Urinary bladder (tissue), 4 donors: Measurements from ENCODE around the gene MBP. TPM values are rescaled to one million over a fixed set of nuclear protein-coding genes. Genes with fewer than 3 reads are reported as not detected.
"Not testable (repeated sequence)": the region's sequence is repeated elsewhere in the genome, so short reads cannot be mapped to it uniquely, and the experiment has no call there.

Experiments
- DNase-seq: peaks from one replicate; pipeline ENCODE4 v3.0.0-alpha.2; 2015; ENCODE audit errors: extremely low spot score
- H3K27ac ChIP-seq: one replicate; pipeline ENCODE4 v1.5.1; 2013; ENCODE audit warnings: low read depth, mild to moderate bottlenecking, moderate library complexity
- H3K36me3 ChIP-seq: one replicate; pipeline ENCODE4 v1.6.1; 2013; ENCODE audit warnings: mild to moderate bottlenecking, moderate library complexity; ENCODE audit not compliant: insufficient read depth
- H3K4me1 ChIP-seq: one replicate; pipeline ENCODE4 v1.6.1; 2013; ENCODE audit warnings: mild to moderate bottlenecking, moderate library complexity; ENCODE audit not compliant: insufficient read depth
- H3K4me3 ChIP-seq: one replicate; pipeline ENCODE4 v1.5.1; 2013; ENCODE audit warnings: low read depth, low read length
- WGBS: extraction: QIAGEN DNeasy Blood & Tissue Kit; methylation state at CpG from one replicate; pipeline ENCODE4 v1.1.7; 2013; 5-methylcytosine and 5-hydroxymethylcytosine counted together
- polyA plus RNA-seq: library from polyadenylated mRNA; stranded (reverse); fragments of 200-250 nt; gene quantifications from one replicate; pipeline ENCODE4 v1.2.3, GENCODE V29; 2013
- total RNA-seq: library from RNA; depleted of rRNA; stranded (reverse); fragments of >200 nt; gene quantifications from one replicate; pipeline ENCODE4 v1.2.3, GENCODE V29; 2014
- donor health status: healthy with polysubstance abuse.
- donor health status: healthy.

MBP gene
- total and polyA plus RNA-seq, 2 donors, result 9.6 to 24.4 TPM

- Histone ChIP-seq H3K4me1 (no peaks in the 10 kb centered on the region), H3K4me3 (no peak overlapping the region), H3K36me3 (no peaks in the 10 kb centered on the region), H3K27ac (no peak overlapping the region)
- no peak for DNase-seq
- 35% methylated on average over 12 of the region's 12 CpGs for WGBS
Observed at GRCh38 chr18:76953583-76954233, 178.9 kb downstream of the MBP start.

GRCh38 chr18:76953156-76953555, 179.4 kb downstream of the MBP start:
- Histone ChIP-seq H3K4me1 (no peaks in the 10 kb centered on the region), H3K36me3 (no peaks in the 10 kb centered on the region), H3K4me3 (no peak overlapping the region), H3K27ac (no peak overlapping the region)
- WGBS, result 39% methylated on average over 6 of the region's 6 CpGs
- DNase-seq, result no peak

GRCh38 chr18:76952747-76953146, 179.8 kb downstream of the MBP start:
- no peak overlapping the region for H3K4me3 ChIP-seq
- DNase-seq, result no peak
- no peaks in the 10 kb centered on the region for H3K4me1 ChIP-seq
- H3K36me3 ChIP-seq, result no peaks in the 10 kb centered on the region
- H3K27ac ChIP-seq, result no peak overlapping the region
- WGBS, result 89% methylated on average over 4 of the region's 4 CpGs

GRCh38 chr18:76951456-76952247, 180.9 kb downstream of the MBP start:
- Histone ChIP-seq H3K36me3 (no peaks in the 10 kb centered on the region), H3K4me1 (no peaks in the 10 kb centered on the region), H3K4me3 (no peak overlapping the region), H3K27ac (no peak overlapping the region)
- DNase-seq, result no peak
- 95% methylated on average over 12 of the region's 12 CpGs for WGBS

- H3K4me3 ChIP-seq, result no peak overlapping the region
- no peak for DNase-seq
- H3K4me1 ChIP-seq, result no peaks in the 10 kb centered on the region
- H3K36me3 ChIP-seq, result peaks cover 1% of the 10 kb centered on the region
- WGBS, result 90% methylated on average over 8 of the region's 8 CpGs
- no peak overlapping the region for H3K27ac ChIP-seq
Observed at GRCh38 chr18:76948345-76948744, 184.2 kb downstream of the MBP start.

- 96% methylated on average over 8 of the region's 8 CpGs for WGBS
- H3K4me3 ChIP-seq, DNase-seq, H3K36me3 ChIP-seq, H3K27ac ChIP-seq, H3K4me1 ChIP-seq: not testable (repeated sequence)
Observed at GRCh38 chr18:76944346-76944745, 188.2 kb downstream of the MBP start.

GRCh38 chr18:76943542-76944339, 188.8 kb downstream of the MBP start:
- Histone ChIP-seq H3K27ac (no peak overlapping the region), H3K36me3 (peaks cover 1% of the 10 kb centered on the region), H3K4me1 (no peaks in the 10 kb centered on the region), H3K4me3 (no peak overlapping the region)
- WGBS, result 54% methylated on average over 6 of the region's 6 CpGs
- DNase-seq, result no peak

- Histone ChIP-seq H3K27ac (no peak overlapping the region), H3K36me3 (peaks cover 1% of the 10 kb centered on the region), H3K4me1 (no peaks in the 10 kb centered on the region), H3K4me3 (no peak overlapping the region)
- 95% methylated on average over 9 of the region's 9 CpGs for WGBS
- no peak for DNase-seq
Observed at GRCh38 chr18:76941284-76941683, 191.3 kb downstream of the MBP start.

- 96% methylated on average over 12 of the region's 12 CpGs for WGBS
- no peaks in the 10 kb centered on the region for H3K36me3 ChIP-seq
Observed at GRCh38 chr18:76938619-76939018, 194.0 kb downstream of the MBP start.

GRCh38 chr18:76937597-76937996, 195.0 kb downstream of the MBP start:
- DNase-seq, result no peak
- Histone ChIP-seq H3K4me1 (no peaks in the 10 kb centered on the region), H3K4me3 (no peak overlapping the region), H3K27ac (no peak overlapping the region), H3K36me3 (no peaks in the 10 kb centered on the region)
- WGBS, result 85% methylated on average over 1 of the region's 1 CpG

More at GRCh38 chr18:76938619-76939018, 194.0 kb downstream of the MBP start:
- Histone ChIP-seq H3K27ac (no peak overlapping the region), H3K4me1 (no peaks in the 10 kb centered on the region), H3K4me3 (no peak overlapping the region)
- no peak for DNase-seq

GRCh38 chr18:76936877-76937276, 195.7 kb downstream of the MBP start:
- WGBS, result 98% methylated on average over 11 of the region's 11 CpGs
- H3K36me3 ChIP-seq, result no peaks in the 10 kb centered on the region

GRCh38 chr18:76935722-76936337, 196.8 kb downstream of the MBP start:
- 94% methylated on average over 18 of the region's 18 CpGs for WGBS
- no peak overlapping the region for H3K27ac ChIP-seq

More at GRCh38 chr18:76936877-76937276, 195.7 kb downstream of the MBP start:
- no peak overlapping the region for H3K4me3 ChIP-seq
- DNase-seq, result no peak
- no peak overlapping the region for H3K27ac ChIP-seq
- H3K4me1 ChIP-seq, result no peaks in the 10 kb centered on the region

GRCh38 chr18:76932026-76932819, 200.4 kb downstream of the MBP start:
- Histone ChIP-seq H3K4me3 (no peak overlapping the region), H3K27ac (no peak overlapping the region), H3K4me1 (no peaks in the 10 kb centered on the region), H3K36me3 (peaks cover 2% of the 10 kb centered on the region)
- WGBS, result 77% methylated on average over 11 of the region's 11 CpGs
- no peak for DNase-seq

More at GRCh38 chr18:76935722-76936337, 196.8 kb downstream of the MBP start:
- Histone ChIP-seq H3K4me1 (no peaks in the 10 kb centered on the region), H3K4me3 (no peak overlapping the region), H3K36me3 (no peaks in the 10 kb centered on the region)
- DNase-seq, result no peak
